Suprapubic skin (tissue), 4 donors: ENCODE measurements around the gene PRX. TPM values are rescaled to one million over a fixed set of nuclear protein-coding genes. Genes with fewer than 3 reads are reported as not detected.
"Not testable (repeated sequence)": the region's sequence is repeated elsewhere in the genome, so short reads cannot be mapped to it uniquely, and the experiment has no call there.

Experiments
- DNase-seq, 2 donors: peaks; one replicate each; pipeline ENCODE4 v3.0.0-alpha.2; 2019; ENCODE audit warnings: low spot score in 2 of 2
- H3K27ac ChIP-seq: fragments of 200-600 bp; sonication (generic); one replicate; pipeline ENCODE4 v1.5.1; 2019
- H3K27me3 ChIP-seq: fragments of 200-600 bp; sonication (generic); one replicate; pipeline ENCODE4 v1.5.1; 2019
- H3K36me3 ChIP-seq: fragments of 200-600 bp; sonication (generic); one replicate; pipeline ENCODE4 v1.5.1; 2019
- H3K4me1 ChIP-seq: fragments of 200-600 bp; sonication (generic); one replicate; pipeline ENCODE4 v1.5.1; 2019
- H3K4me3 ChIP-seq: fragments of 200-600 bp; sonication (generic); one replicate; pipeline ENCODE4 v1.5.1; 2019; ENCODE audit warnings: mild to moderate bottlenecking
- H3K9me3 ChIP-seq: fragments of 200-600 bp; sonication (generic); one replicate; pipeline ENCODE4 v1.5.1; 2019
- EP300 ChIP-seq: sonication (generic); formaldehyde crosslinking; IDR thresholded peaks from one replicate; pipeline ENCODE4 v1.6.1; 2017; ENCODE audit warnings: antibody characterized with exemption
- POLR2A ChIP-seq, 2 donors: fragments of 450-650 bp; IDR thresholded peaks; one replicate each; pipeline ENCODE4 v1.6.1; 2017; ENCODE audit warnings: antibody characterized with exemption in 2 of 2, mild to moderate bottlenecking in 2 of 2, moderate library complexity in 2 of 2
- POLR2AphosphoS5 ChIP-seq, 3 donors: sonication (generic); formaldehyde crosslinking; IDR thresholded peaks; one replicate each; pipeline ENCODE4 v1.6.1; 2017; ENCODE audit warnings: antibody characterized with exemption in 3 of 3
- WGBS: methylation state at CpG from one replicate; pipeline ENCODE4 v1.1.5; 2018; 5-methylcytosine and 5-hydroxymethylcytosine counted together
- total RNA-seq, 4 donors: library from RNA; depleted of rRNA; stranded (reverse); fragments of >200 nt; gene quantifications; one replicate each; pipeline ENCODE4 v1.1.0, GENCODE V29; 2016
- TF ChIP-seq, protein P1 (sequence below), 2 donors: fragments of 200-600 bp in 1 of 2; fragments of 450-650 bp in 1 of 2; sonication (generic) in 1 of 2; IDR thresholded peaks; one replicate each; pipeline ENCODE4 v1.5.1; 2016 to 2019; ENCODE audit warnings: antibody characterized with exemption in 2 of 2, mild to moderate bottlenecking in 1 of 2, moderate library complexity in 1 of 2

The PRX gene
- total RNA-seq, 4 donors from 2014 or later = 4.1 to 7.3 (median 4.8) TPM

DNA sequence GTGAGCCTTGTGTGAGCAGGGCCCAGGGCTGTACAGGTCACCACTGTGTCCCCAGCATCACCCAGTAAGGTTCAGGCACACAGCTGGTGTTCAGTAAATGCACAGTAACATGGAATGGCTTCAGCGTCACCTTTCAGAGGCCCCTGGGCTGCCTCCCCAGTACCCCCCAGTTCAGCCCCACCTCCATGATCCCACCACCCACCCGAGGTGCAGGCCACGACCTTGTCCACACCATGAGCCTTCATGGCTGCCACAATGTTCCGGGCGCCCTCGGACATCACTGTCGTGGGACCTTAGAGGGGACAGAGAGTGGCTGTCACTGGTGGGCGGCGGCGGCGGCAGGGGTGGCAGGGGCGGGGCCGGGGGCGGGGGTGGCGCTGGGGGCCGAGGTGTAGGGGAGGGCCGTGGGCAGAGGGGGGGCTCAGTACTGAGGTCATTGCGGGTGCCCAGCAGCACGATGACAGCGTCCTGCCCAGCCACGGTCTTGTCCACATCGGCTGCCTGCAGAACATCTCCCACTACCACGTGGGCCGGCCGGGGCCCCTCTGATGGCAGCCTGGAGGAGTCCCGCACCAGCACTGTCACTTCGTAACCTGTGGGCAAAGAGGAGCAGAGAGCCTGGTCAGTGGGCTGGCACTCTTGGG lies 44.9 kb upstream of the PRX start:
- Histone ChIP-seq H3K27me3 (no peaks in the 10 kb centered on the region), H3K4me1 (peaks cover 2% of the 10 kb centered on the region), H3K4me3 (no peak overlapping the region), H3K36me3 (peaks cover 25% of the 10 kb centered on the region), H3K27ac (no peak overlapping the region), H3K9me3 (no peaks in the 10 kb centered on the region)
- 80% methylated on average over 3 of the region's 27 CpGs for WGBS
- no peak for TF ChIP-seq EP300
- no peak for TF ChIP-seq POLR2A (IDR thresholded peaks at IDR 0.05)
- TF ChIP-seq, protein P1, sequence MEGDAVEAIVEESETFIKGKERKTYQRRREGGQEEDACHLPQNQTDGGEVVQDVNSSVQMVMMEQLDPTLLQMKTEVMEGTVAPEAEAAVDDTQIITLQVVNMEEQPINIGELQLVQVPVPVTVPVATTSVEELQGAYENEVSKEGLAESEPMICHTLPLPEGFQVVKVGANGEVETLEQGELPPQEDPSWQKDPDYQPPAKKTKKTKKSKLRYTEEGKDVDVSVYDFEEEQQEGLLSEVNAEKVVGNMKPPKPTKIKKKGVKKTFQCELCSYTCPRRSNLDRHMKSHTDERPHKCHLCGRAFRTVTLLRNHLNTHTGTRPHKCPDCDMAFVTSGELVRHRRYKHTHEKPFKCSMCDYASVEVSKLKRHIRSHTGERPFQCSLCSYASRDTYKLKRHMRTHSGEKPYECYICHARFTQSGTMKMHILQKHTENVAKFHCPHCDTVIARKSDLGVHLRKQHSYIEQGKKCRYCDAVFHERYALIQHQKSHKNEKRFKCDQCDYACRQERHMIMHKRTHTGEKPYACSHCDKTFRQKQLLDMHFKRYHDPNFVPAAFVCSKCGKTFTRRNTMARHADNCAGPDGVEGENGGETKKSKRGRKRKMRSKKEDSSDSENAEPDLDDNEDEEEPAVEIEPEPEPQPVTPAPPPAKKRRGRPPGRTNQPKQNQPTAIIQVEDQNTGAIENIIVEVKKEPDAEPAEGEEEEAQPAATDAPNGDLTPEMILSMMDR (IDR thresholded peaks at IDR 0.05) = no peak
- no peak for TF ChIP-seq POLR2AphosphoS5 (IDR thresholded peaks at IDR 0.05)
- DNase-seq = no peak

DNA sequence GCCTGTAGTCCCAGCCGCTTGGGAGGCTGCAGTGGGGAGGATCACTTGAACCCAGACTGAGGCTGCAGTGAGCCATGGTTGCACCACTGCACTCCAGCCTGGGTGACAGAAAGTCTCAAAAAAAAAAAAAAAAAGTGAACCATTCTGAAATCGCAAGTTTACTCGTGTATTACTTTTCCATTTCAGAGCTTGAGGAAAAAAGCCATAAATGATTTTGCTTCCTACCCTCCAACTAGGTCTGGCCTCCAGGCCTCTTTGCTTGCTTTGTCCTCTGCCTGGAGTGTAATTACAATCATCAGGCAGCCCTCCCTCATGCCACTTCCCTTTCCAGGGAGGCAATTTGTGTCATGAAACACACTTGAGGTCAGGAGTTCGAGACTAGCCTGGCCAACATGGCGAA lies 43.9 kb upstream of the PRX start:
- Histone ChIP-seq H3K4me1 (no peaks in the 10 kb centered on the region), H3K27me3 (no peaks in the 10 kb centered on the region), H3K9me3 (no peaks in the 10 kb centered on the region), H3K27ac (no peak overlapping the region), H3K4me3 (no peak overlapping the region), H3K36me3 (peaks cover 25% of the 10 kb centered on the region)
- WGBS = 91% methylated on average over 5 of the region's 5 CpGs
- TF ChIP-seq POLR2A (IDR thresholded peaks at IDR 0.05) (no peak), EP300 (no peak), POLR2AphosphoS5 (IDR thresholded peaks at IDR 0.05) (no peak)
- TF ChIP-seq, protein P1 (IDR thresholded peaks at IDR 0.05) = no peak
- DNase-seq = no peak

DNA sequence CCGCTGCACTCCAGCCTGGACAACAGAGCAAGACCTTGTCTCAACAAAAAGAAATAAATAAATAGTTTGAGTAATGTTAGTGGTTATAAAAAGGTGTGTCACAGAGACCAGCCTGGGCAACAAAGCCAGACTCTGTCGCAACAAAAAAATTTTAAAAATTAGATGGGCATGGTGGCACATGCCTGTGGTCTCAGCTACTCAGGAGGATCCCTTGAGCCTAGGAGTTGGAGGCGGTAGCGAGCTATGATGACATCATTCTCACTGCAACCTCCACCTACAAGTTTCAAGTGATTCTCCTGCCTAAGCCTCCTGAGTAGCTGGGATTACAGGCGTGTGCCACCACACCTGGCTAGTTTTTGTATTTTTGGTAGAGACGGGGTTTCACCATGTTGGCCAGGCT lies 40.8 kb upstream of the PRX start:
- not testable (repeated sequence) for H3K9me3 ChIP-seq, DNase-seq, H3K4me3 ChIP-seq, H3K27ac ChIP-seq, H3K4me1 ChIP-seq, H3K27me3 ChIP-seq
- peaks cover 35% of the 10 kb centered on the region for H3K36me3 ChIP-seq
- whole genome bisulfite sequencing = 70% methylated on average over 6 of the region's 6 CpGs

GRCh38 chr19:40453151-40453735 lies 40.1 kb upstream of the PRX start:
- no peaks in the 10 kb centered on the region for H3K27me3 ChIP-seq
- no peak overlapping the region for H3K27ac ChIP-seq
- 67% methylated on average over 5 of the region's 5 CpGs for WGBS
- peaks cover 40% of the 10 kb centered on the region for H3K36me3 ChIP-seq
- TF ChIP-seq POLR2AphosphoS5 (IDR thresholded peaks at IDR 0.05) = no peak
- TF ChIP-seq EP300 = no peak
- TF ChIP-seq, protein P1 (IDR thresholded peaks at IDR 0.05) = no peak
- TF ChIP-seq POLR2A (IDR thresholded peaks at IDR 0.05) = no peak
- no peak overlapping the region for H3K4me3 ChIP-seq
- H3K4me1 ChIP-seq = no peaks in the 10 kb centered on the region
- no peaks in the 10 kb centered on the region for H3K9me3 ChIP-seq
- DNase-seq = no peak

DNA sequence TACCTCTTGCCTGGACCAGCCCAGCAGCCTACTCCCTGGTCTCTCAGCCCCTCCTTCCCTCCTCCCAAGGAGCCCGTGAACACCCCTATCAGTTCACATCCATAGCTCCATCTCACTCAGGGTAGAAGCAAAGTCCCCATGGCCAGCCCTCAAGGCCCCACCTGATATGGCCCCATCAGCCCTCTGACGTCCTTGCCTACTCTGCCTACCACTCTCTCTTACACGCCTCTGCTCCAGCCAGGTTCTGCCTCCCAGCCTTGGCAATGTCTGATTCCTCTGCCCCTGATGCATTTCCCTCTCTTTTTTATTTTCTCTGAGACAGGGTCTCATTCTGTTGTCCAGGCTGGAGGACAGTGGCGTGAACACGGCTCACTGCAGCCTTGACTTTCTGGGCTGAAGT lies 38.8 kb upstream of the PRX start:
- H3K36me3 ChIP-seq = peaks cover 40% of the 10 kb centered on the region
- H3K4me1 ChIP-seq = no peaks in the 10 kb centered on the region
- H3K4me3 ChIP-seq = no peak overlapping the region
- 64% methylated on average over 5 of the region's 5 CpGs for WGBS
- DNase-seq = no peak
- H3K27me3 ChIP-seq = no peaks in the 10 kb centered on the region
- TF ChIP-seq, protein P1 (IDR thresholded peaks at IDR 0.05) = no peak
- no peak for TF ChIP-seq POLR2AphosphoS5 (IDR thresholded peaks at IDR 0.05)
- TF ChIP-seq EP300 = no peak
- TF ChIP-seq POLR2A (IDR thresholded peaks at IDR 0.05) = no peak
- no peaks in the 10 kb centered on the region for H3K9me3 ChIP-seq
- no peak overlapping the region for H3K27ac ChIP-seq
